Upper lobe of left lung (tissue), 4 donors: Measurements from ENCODE around the gene MAN1C1.

Experiments used
- CTCF ChIP-seq, 6 experiments: fragments of 450-650 bp in 4 of 6; fragments of 200-600 bp in 2 of 6; sonication (generic) in 2 of 6; IDR thresholded peaks; one replicate each; pipeline ENCODE4 v1.5.1; 2016 to 2019; ENCODE audit warnings: antibody characterized with exemption in 6 of 6
- POLR2AphosphoS5 ChIP-seq, 2 donors: sonication (generic); formaldehyde crosslinking; IDR thresholded peaks; one replicate each; pipeline ENCODE4 v1.5.1; 2017; ENCODE audit warnings: antibody characterized with exemption in 2 of 2

- TF ChIP-seq CTCF (IDR thresholded peaks at IDR 0.05), result no peak
- no peak for TF ChIP-seq POLR2AphosphoS5 (IDR thresholded peaks at IDR 0.05)
These were observed 18.3 kb downstream of the MAN1C1 start for GRCh38 chr1:25634896-25635295.
